Activated CD4-positive, alpha-beta T cell treated with anti-CD3 and anti-CD28 coated beads, Interleukin-2, amount 50 U/mL, for 48 hours (primary cell): ENCODE measurements around the gene MAGI1.

Experiments used
- DNase-seq, 2 experiments: peaks; one replicate each; pipeline ENCODE4 v3.0.0-alpha.2; 2020

The MAGI1 gene

GRCh38 chr3:65443739-65444446 lies 594.8 kb downstream of the MAGI1 start:
- DNase-seq, result no peak

- DNase-seq, result no peak
Observed at GRCh38 chr3:65439641-65440284, 599.0 kb downstream of the MAGI1 start.

GRCh38 chr3:65438612-65439011 lies 600.1 kb downstream of the MAGI1 start:
- no peak for DNase-seq

GRCh38 chr3:65438096-65438495 lies 600.6 kb downstream of the MAGI1 start:
- no peak for DNase-seq

- no peak for DNase-seq
Observed at GRCh38 chr3:65436580-65436979, 602.1 kb downstream of the MAGI1 start.

GRCh38 chr3:65433480-65433879 lies 605.2 kb downstream of the MAGI1 start:
- DNase-seq, result no peak

- no peak for DNase-seq
Observed at GRCh38 chr3:65432388-65433003, 606.2 kb downstream of the MAGI1 start.

GRCh38 chr3:65425880-65426279 lies 612.8 kb downstream of the MAGI1 start:
- no peak for DNase-seq

GRCh38 chr3:65422154-65422553 lies 616.6 kb downstream of the MAGI1 start:
- DNase-seq, result no peak

- DNase-seq, result no peak
Observed at GRCh38 chr3:65419233-65419632, 619.5 kb downstream of the MAGI1 start.

- DNase-seq, result no peak
Observed at GRCh38 chr3:65413891-65414290, 624.8 kb downstream of the MAGI1 start.

- DNase-seq, result no peak
Observed at GRCh38 chr3:65412588-65412987, 626.1 kb downstream of the MAGI1 start.

GRCh38 chr3:65411367-65411766 lies 627.4 kb downstream of the MAGI1 start:
- DNase-seq, result no peak

GRCh38 chr3:65409176-65409569 lies 629.5 kb downstream of the MAGI1 start:
- DNase-seq, result no peak

GRCh38 chr3:65408531-65409175 lies 630.1 kb downstream of the MAGI1 start:
- no peak for DNase-seq

GRCh38 chr3:65406470-65406869 lies 632.2 kb downstream of the MAGI1 start:
- no peak for DNase-seq

- no peak for DNase-seq
Observed at GRCh38 chr3:65402597-65402996, 636.1 kb downstream of the MAGI1 start.

GRCh38 chr3:65401359-65402305 lies 637.1 kb downstream of the MAGI1 start:
- no peak for DNase-seq

- DNase-seq, result no peak
Observed at GRCh38 chr3:65400899-65401298, 637.8 kb downstream of the MAGI1 start.

GRCh38 chr3:65398953-65399352 lies 639.8 kb downstream of the MAGI1 start:
- no peak for DNase-seq

GRCh38 chr3:65396078-65396477 lies 642.6 kb downstream of the MAGI1 start:
- no peak for DNase-seq

- no peak for DNase-seq
Observed at GRCh38 chr3:65391068-65391467, 647.6 kb downstream of the MAGI1 start.

GRCh38 chr3:65385805-65386204 lies 652.9 kb downstream of the MAGI1 start:
- no peak for DNase-seq
